GM12872 (cell line): ENCODE measurements around the gene CNN3.
A peak's percentile ranks its signal among the peaks of the same experiment; 100 is the strongest.

Experiments used
- TF ChIP-seq, protein P1 (sequence below): IDR thresholded peaks from 3 replicates; pipeline ENCODE4 v1.5.1; 2011; ENCODE audit warnings: low read depth, mild to moderate bottlenecking, low read length, moderate library complexity; ENCODE audit not compliant: insufficient read depth

Gene CNN3

DNA sequence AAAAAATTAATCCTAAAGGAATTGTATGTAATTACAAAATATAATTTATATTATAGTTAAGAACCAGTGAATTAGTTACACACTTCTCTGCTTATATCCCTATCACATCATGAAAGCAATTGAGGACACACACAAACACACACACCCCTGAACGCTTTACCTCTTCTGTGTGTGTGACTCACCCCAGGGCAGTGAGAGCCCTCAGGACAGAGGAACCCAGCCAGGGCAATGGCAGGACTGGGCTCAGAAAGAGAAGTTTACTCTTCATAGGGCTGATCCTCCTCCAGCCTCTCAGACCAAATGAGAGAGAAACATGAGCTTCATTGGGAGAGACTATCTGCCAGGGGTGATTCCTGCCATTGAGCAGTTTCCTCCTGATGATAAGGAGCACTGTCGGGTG lies 68.6 kb downstream of the CNN3 start:
- TF ChIP-seq, protein P1, sequence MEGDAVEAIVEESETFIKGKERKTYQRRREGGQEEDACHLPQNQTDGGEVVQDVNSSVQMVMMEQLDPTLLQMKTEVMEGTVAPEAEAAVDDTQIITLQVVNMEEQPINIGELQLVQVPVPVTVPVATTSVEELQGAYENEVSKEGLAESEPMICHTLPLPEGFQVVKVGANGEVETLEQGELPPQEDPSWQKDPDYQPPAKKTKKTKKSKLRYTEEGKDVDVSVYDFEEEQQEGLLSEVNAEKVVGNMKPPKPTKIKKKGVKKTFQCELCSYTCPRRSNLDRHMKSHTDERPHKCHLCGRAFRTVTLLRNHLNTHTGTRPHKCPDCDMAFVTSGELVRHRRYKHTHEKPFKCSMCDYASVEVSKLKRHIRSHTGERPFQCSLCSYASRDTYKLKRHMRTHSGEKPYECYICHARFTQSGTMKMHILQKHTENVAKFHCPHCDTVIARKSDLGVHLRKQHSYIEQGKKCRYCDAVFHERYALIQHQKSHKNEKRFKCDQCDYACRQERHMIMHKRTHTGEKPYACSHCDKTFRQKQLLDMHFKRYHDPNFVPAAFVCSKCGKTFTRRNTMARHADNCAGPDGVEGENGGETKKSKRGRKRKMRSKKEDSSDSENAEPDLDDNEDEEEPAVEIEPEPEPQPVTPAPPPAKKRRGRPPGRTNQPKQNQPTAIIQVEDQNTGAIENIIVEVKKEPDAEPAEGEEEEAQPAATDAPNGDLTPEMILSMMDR = no peak

DNA sequence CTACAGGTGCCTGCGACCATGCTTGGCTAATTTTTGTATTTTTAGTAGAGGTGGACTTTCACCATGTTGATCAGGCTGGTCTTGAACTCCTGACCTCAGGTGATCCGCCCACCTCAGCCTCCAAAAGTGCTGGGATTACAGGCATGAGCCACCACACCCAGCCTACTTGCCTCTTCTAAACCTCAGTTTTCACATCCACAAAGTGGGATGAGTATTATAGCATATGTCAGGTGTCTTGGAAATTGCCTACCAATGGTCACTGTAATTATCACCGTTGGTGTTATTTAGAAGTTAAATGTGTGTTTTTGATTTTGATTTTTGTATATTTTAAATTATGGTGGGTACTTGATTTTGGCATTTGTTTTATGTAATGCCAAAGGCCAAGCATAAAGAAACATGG lies 70.0 kb downstream of the CNN3 start:
- TF ChIP-seq, protein P1 = no peak

GRCh38 chr1:94856004-94856403 lies 70.9 kb downstream of the CNN3 start:
- TF ChIP-seq, protein P1 = no peak

- TF ChIP-seq, protein P1 = no peak
Observed at GRCh38 chr1:94855307-94855700, 71.6 kb downstream of the CNN3 start.

- TF ChIP-seq, protein P1 = peak; percentile 96
Observed at GRCh38 chr1:94854458-94855306, 72.2 kb downstream of the CNN3 start.

- TF ChIP-seq, protein P1 = no peak
Observed at GRCh38 chr1:94852788-94853187, 74.1 kb downstream of the CNN3 start.

GRCh38 chr1:94851571-94851970 lies 75.3 kb downstream of the CNN3 start:
- TF ChIP-seq, protein P1 = no peak
